H9 (cell line): ENCODE data around the gene RNF41. TPM values are rescaled to one million over a fixed set of nuclear protein-coding genes. Genes with fewer than 3 reads are reported as not detected.

ENCODE experiments used
- DNase-seq: peaks from one replicate; pipeline ENCODE4 v3.0.0-alpha.2; 2017
- H2AFZ ChIP-seq: one replicate; pipeline ENCODE4 v1.6.1; 2013; ENCODE audit warnings: mild to moderate bottlenecking, low read length, control low read depth, moderate library complexity
- H2AK5ac ChIP-seq: 2 replicates; pipeline ENCODE4 v1.6.1; 2013; ENCODE audit warnings: low read length, control low read depth, mixed read lengths; ENCODE audit not compliant: insufficient read length
- H2BK120ac ChIP-seq: one replicate; pipeline ENCODE4 v1.6.1; 2013; ENCODE audit warnings: low read depth, mild to moderate bottlenecking, low read length, control low read depth, inconsistent platforms; ENCODE audit not compliant: poor library complexity, severe bottlenecking
- H2BK12ac ChIP-seq: 2 replicates; pipeline ENCODE4 v1.6.1; 2013; ENCODE audit warnings: low read length, control low read depth, mixed read lengths, low read depth; ENCODE audit not compliant: insufficient read length
- H2BK15ac ChIP-seq: 2 replicates; pipeline ENCODE4 v1.6.1; 2013; ENCODE audit warnings: low read depth, low read length, control low read depth
- H2BK20ac ChIP-seq: one replicate; pipeline ENCODE4 v1.6.1; 2013; ENCODE audit warnings: low read depth, mild to moderate bottlenecking, low read length, control low read depth, inconsistent platforms; ENCODE audit not compliant: poor library complexity, severe bottlenecking
- H2BK5ac ChIP-seq: 2 replicates; pipeline ENCODE4 v1.6.1; 2013; ENCODE audit warnings: low read length, control low read depth, mixed read lengths; ENCODE audit not compliant: insufficient read length
- H3K14ac ChIP-seq: 2 replicates; pipeline ENCODE4 v1.6.1; 2013; ENCODE audit warnings: low read length, control low read depth; ENCODE audit not compliant: insufficient read depth
- H3K18ac ChIP-seq: 2 replicates; pipeline ENCODE4 v1.6.1; 2013; ENCODE audit warnings: low read depth, mild to moderate bottlenecking, mixed read lengths, low read length, control low read depth; ENCODE audit not compliant: insufficient read length
- H3K23ac ChIP-seq: 2 replicates; pipeline ENCODE4 v1.6.1; 2013; ENCODE audit warnings: low read length, control low read depth, mixed read lengths, low read depth; ENCODE audit not compliant: insufficient read length
- H3K23me2 ChIP-seq: 2 replicates; pipeline ENCODE4 v1.6.1; 2013; ENCODE audit warnings: low read depth, mild to moderate bottlenecking, mixed read lengths, low read length, control low read depth; ENCODE audit not compliant: insufficient read length, poor library complexity, severe bottlenecking
- H3K27ac ChIP-seq: 2 replicates; pipeline ENCODE4 v1.5.1; 2013; ENCODE audit warnings: low read length, control low read depth, mixed read lengths, low read depth; ENCODE audit not compliant: insufficient read length
- H3K27me3 ChIP-seq: 2 replicates; pipeline ENCODE4 v1.6.1; 2013; ENCODE audit warnings: low read length, control low read depth, inconsistent platforms; ENCODE audit not compliant: insufficient read depth
- H3K4ac ChIP-seq: 2 replicates; pipeline ENCODE4 v1.6.1; 2013; ENCODE audit warnings: low read depth, mild to moderate bottlenecking, control low read depth, inconsistent platforms, low read length, moderate library complexity
- H3K4me1 ChIP-seq: 2 replicates; pipeline ENCODE4 v1.6.1; 2013; ENCODE audit warnings: low read length, control low read depth, inconsistent platforms; ENCODE audit not compliant: insufficient read depth
- H3K4me2 ChIP-seq: 2 replicates; pipeline ENCODE4 v1.6.1; 2013; ENCODE audit warnings: low read length, control low read depth, mixed read lengths; ENCODE audit not compliant: insufficient read length, insufficient read depth
- H3K56ac ChIP-seq: 2 replicates; pipeline ENCODE4 v1.6.1; 2013; ENCODE audit warnings: low read depth, mild to moderate bottlenecking, mixed read lengths, low read length, control low read depth; ENCODE audit not compliant: insufficient read length
- H3K79me1 ChIP-seq: 2 replicates; pipeline ENCODE4 v1.6.1; 2013; ENCODE audit warnings: low read depth, mild to moderate bottlenecking, moderate library complexity, low read length, control low read depth, inconsistent platforms; ENCODE audit not compliant: insufficient read depth, poor library complexity, severe bottlenecking
- H3K79me2 ChIP-seq: 2 replicates; pipeline ENCODE4 v1.6.1; 2013; ENCODE audit warnings: low read length, control low read depth, inconsistent platforms; ENCODE audit not compliant: insufficient read depth
- H3K9ac ChIP-seq: 2 replicates; pipeline ENCODE4 v1.6.1; 2013; ENCODE audit warnings: low read length, control low read depth, mixed read lengths; ENCODE audit not compliant: insufficient read length; ENCODE audit errors: extremely low read depth
- H3K9me3 ChIP-seq: one replicate; pipeline ENCODE4 v1.6.1; 2013; ENCODE audit warnings: low read depth, low read length, inconsistent platforms; ENCODE audit not compliant: control insufficient read depth
- H3T11ph ChIP-seq: one replicate; pipeline ENCODE4 v1.6.1; 2013; ENCODE audit warnings: mild to moderate bottlenecking, low read length, control low read depth, inconsistent platforms
- H4K20me1 ChIP-seq: one replicate; pipeline ENCODE4 v1.6.1; 2013; ENCODE audit not compliant: control insufficient read depth, insufficient read length, insufficient read depth
- H4K5ac ChIP-seq: 2 replicates; pipeline ENCODE4 v1.6.1; 2013; ENCODE audit warnings: low read depth, mild to moderate bottlenecking, mixed read lengths, low read length, control low read depth; ENCODE audit not compliant: insufficient read length
- H4K8ac ChIP-seq: replicated peaks from 2 replicates; pipeline ENCODE4 v1.6.1; 2013; ENCODE audit warnings: low read length, control low read depth, mixed read lengths, low read depth; ENCODE audit not compliant: insufficient read length
- H4K91ac ChIP-seq: 2 replicates; pipeline ENCODE4 v1.6.1; 2013; ENCODE audit warnings: low read depth, mild to moderate bottlenecking, moderate library complexity, mixed read lengths, low read length, control low read depth; ENCODE audit not compliant: insufficient read length
- H3K27ac Mint-ChIP-seq, 3 experiments: 2 replicates in 2 of 3; 3 replicates in 1 of 3; pipeline ENCODE4 v1.8.0; 2020 to 2021; ENCODE audit warnings: mixed read lengths in 3 of 3, mild to moderate bottlenecking in 1 of 3, moderate library complexity in 1 of 3
- H3K27me3 Mint-ChIP-seq: 2 replicates; pipeline ENCODE4 v1.8.0; 2021; ENCODE audit warnings: low read depth, mild to moderate bottlenecking, moderate library complexity, mixed read lengths
- H3K36me3 Mint-ChIP-seq, 3 experiments: 2 replicates in 2 of 3; 3 replicates in 1 of 3; pipeline ENCODE4 v1.8.0; 2020 to 2021; ENCODE audit warnings: low read depth in 3 of 3, mixed read lengths in 3 of 3; ENCODE audit not compliant: insufficient read depth in 1 of 3
- H3K4me1 Mint-ChIP-seq, 2 experiments: 2 replicates each; pipeline ENCODE4 v1.8.0; 2020; ENCODE audit warnings: mixed read lengths in 2 of 2
- H3K4me3 Mint-ChIP-seq, 2 experiments: 2 replicates in 1 of 2; 3 replicates in 1 of 2; pipeline ENCODE4 v1.8.0; 2020 to 2021; ENCODE audit warnings: mild to moderate bottlenecking in 2 of 2, mixed read lengths in 2 of 2, moderate library complexity in 1 of 2
- H3K9me3 Mint-ChIP-seq, 2 experiments: 2 replicates in 1 of 2; 3 replicates in 1 of 2; pipeline ENCODE4 v1.8.0; 2020; ENCODE audit warnings: mild to moderate bottlenecking in 2 of 2, mixed read lengths in 2 of 2, moderate library complexity in 1 of 2
- CTCF ChIP-seq: fragments of 200-600 bp; sonication (generic); conservative IDR thresholded peaks from 3 replicates; pipeline ENCODE4 v1.8.0; 2021; ENCODE audit warnings: antibody characterized with exemption, mild to moderate bottlenecking
- WGBS: extraction: QIAGEN DNeasy Blood & Tissue Kit; methylation state at CpG from one replicate; pipeline ENCODE4 v1.1.7; 2013; ENCODE audit warnings: missing lambda C conversion rate, low lambda C conversion rate, mixed read lengths; ENCODE audit not compliant: insufficient read length; ENCODE audit errors: extremely low coverage; 5-methylcytosine and 5-hydroxymethylcytosine counted together
- total RNA-seq: library from RNA; stranded (reverse); gene quantifications from 2 replicates; pipeline ENCODE4 v1.2.1, GENCODE V29; 2021

RNF41 gene
- total RNA-seq, 1 experiment from 2014 or later = 60.8 TPM

GRCh38 chr12:56221232-56221756, 428 bp downstream of the RNF41 start:
- Histone ChIP-seq H3K23ac (no peak overlapping the region), H3K79me1 (no peaks in the 10 kb centered on the region), H3K56ac (no peak overlapping the region), H3K4me1 (peaks cover 2% of the 10 kb centered on the region; the same call in 1 of the 2 replicates), H3K9me3 (no peaks in the 10 kb centered on the region), H2AK5ac (no peak overlapping the region), H3K27me3 (no peaks in the 10 kb centered on the region), H4K20me1 (peaks cover 3% of the 10 kb centered on the region), H3K23me2 (peaks cover 26% of the 10 kb centered on the region), H2AFZ (no peak overlapping the region), H2BK12ac (no peak overlapping the region), H3K4ac (no peak overlapping the region), H4K5ac (no peak overlapping the region), H2BK15ac (no peak overlapping the region), H4K91ac (no peak overlapping the region), H2BK120ac (no peak overlapping the region), H4K8ac (no peak overlapping the region), H3K18ac (peak overlapping the region; percentile 68), H3T11ph (no peak overlapping the region), H3K4me2 (peak overlapping the region; percentile 69), H2BK20ac (no peak overlapping the region), H3K14ac (peak overlapping the region; percentile 84), H3K9ac (peak overlapping the region; percentile 67), H3K79me2 (no peaks in the 10 kb centered on the region; the same call in 1 of the 2 replicates), H2BK5ac (no peak overlapping the region), H3K27ac (peak overlapping the region; percentile 79)
- Mint-ChIP-seq H3K4me3 (peak overlapping the region; percentile 98 to 99), H3K27ac (peak overlapping the region; percentile 98), H3K27me3 (no peaks in the 10 kb centered on the region; the same call in 1 of the 2 replicates), H3K4me1 (peaks cover 32 to 39% of the 10 kb centered on the region in 2 experiments), H3K36me3 (peaks cover 12 to 24% (median 19%) of the 10 kb centered on the region in 3 experiments; a peak in 6 of 7 replicates), H3K9me3 (no peaks in the 10 kb centered on the region; a peak in 2 of 5 replicates)
- DNase-seq = peak; percentile 64
- no peak for TF ChIP-seq CTCF
- no CpG with 5 or more reads among the region's 21 CpGs for WGBS
